ENCODE measurements around the gene FYN. TPM values are rescaled to one million over a fixed set of nuclear protein-coding genes. Genes with fewer than 3 reads are reported as not detected.

Gene FYN
- total RNA-seq, 4 donors from 2014 or later: 143 to 219 (median 165) TPM

DNA sequence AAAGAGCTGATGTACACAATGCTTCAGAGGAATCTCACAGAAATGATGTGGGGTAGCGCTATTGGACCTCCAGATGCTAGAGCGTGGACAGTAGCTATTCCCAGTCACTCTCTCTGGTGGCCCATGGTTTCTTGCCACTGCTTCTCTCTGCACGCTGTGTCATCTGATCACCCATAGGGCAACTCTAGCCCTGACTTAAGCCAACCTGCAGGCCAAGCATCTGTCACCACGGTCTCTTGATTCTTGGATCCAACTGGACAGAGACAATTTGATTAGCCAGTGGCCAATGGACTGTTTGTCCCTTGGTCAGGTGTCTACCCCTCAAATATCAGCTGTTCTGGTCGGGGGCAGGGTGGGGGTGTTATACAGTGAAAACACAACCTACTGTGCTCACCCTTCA lies 225.2 kb downstream of the FYN start:
- no peaks in the 10 kb centered on the region for H3K9me3 ChIP-seq
- no peak overlapping the region for H3K27ac ChIP-seq
- H3K27me3 ChIP-seq: no peaks in the 10 kb centered on the region
- no peak overlapping the region for H3K4me3 ChIP-seq
- TF ChIP-seq POLR2A (IDR thresholded peaks at IDR 0.05) (no peak), EP300 (IDR thresholded peaks at IDR 0.05) (no peak)
- TF ChIP-seq, protein P1, sequence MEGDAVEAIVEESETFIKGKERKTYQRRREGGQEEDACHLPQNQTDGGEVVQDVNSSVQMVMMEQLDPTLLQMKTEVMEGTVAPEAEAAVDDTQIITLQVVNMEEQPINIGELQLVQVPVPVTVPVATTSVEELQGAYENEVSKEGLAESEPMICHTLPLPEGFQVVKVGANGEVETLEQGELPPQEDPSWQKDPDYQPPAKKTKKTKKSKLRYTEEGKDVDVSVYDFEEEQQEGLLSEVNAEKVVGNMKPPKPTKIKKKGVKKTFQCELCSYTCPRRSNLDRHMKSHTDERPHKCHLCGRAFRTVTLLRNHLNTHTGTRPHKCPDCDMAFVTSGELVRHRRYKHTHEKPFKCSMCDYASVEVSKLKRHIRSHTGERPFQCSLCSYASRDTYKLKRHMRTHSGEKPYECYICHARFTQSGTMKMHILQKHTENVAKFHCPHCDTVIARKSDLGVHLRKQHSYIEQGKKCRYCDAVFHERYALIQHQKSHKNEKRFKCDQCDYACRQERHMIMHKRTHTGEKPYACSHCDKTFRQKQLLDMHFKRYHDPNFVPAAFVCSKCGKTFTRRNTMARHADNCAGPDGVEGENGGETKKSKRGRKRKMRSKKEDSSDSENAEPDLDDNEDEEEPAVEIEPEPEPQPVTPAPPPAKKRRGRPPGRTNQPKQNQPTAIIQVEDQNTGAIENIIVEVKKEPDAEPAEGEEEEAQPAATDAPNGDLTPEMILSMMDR (IDR thresholded peaks at IDR 0.05): no peak
- peaks cover 0 to 9% (median 0%) of the 10 kb centered on the region in 4 donors for H3K4me1 ChIP-seq
- WGBS, 2 donors: 94 to 95% methylated on average over 5 of the region's 5 CpGs
- DNase-seq (ENCODE audit: low spot score in 2 of 2): no peak
- peaks cover 0 to 11% (median 0%) of the 10 kb centered on the region in 3 donors for H3K36me3 ChIP-seq

DNA sequence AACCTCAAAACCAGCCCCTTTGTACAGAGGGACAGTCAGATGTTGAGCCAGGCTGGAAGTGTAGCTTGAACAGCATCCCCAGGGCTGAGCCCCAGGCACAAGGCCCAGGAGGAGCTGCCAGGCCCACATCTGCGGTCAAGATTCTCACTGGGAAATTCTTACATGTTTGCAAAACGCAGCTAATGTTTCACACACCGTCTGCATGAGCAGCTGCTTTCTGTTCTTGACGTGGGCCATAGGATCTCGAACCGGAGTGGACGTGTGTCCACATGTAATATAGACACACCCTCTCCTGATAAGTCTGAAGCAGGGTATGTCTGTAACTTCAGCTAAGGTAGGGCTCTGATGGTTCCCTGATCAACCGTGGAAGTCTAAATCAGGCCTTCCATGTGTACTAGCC lies 226.3 kb downstream of the FYN start:
- 58 to 72% methylated on average over 8 of the region's 8 CpGs for WGBS, 2 donors
- H3K36me3 ChIP-seq: peaks cover 0 to 11% (median 0%) of the 10 kb centered on the region in 3 donors
- H3K27me3 ChIP-seq: no peaks in the 10 kb centered on the region
- peaks cover 0 to 9% (median 0%) of the 10 kb centered on the region in 4 donors for H3K4me1 ChIP-seq
- H3K27ac ChIP-seq: peak overlapping the region in 2 of 4 donors; percentile 22 to 48
- H3K9me3 ChIP-seq: no peaks in the 10 kb centered on the region
- peak; percentile 33 to 48 for DNase-seq (ENCODE audit: low spot score in 2 of 2)
- peak in 1 of 2 donors; percentile 39 for TF ChIP-seq EP300 (IDR thresholded peaks at IDR 0.05)
- TF ChIP-seq, protein P1 (IDR thresholded peaks at IDR 0.05): no peak
- TF ChIP-seq POLR2A (IDR thresholded peaks at IDR 0.05): no peak
- no peak overlapping the region for H3K4me3 ChIP-seq

DNA sequence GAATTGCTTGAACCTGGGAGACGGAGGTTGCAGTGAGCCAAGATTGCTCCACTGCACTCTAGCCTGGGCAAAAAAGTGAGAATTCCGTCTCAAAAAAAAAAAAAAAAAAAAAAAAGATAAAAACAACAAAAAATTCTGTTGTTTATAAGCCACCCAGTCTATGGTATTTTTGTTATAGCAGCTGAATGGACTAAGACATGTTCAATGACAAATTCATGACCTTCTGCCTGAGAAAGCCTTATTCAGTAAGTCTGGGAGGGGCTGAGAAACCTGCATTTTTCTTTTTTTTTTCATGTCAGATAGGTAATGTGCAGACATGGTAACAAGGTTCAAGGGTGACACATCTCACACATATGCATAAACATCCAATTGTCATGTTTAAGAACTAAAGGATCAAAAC lies 227.2 kb downstream of the FYN start:
- H3K4me3 ChIP-seq: no peak overlapping the region
- TF ChIP-seq EP300 (IDR thresholded peaks at IDR 0.05): no peak
- TF ChIP-seq POLR2A (IDR thresholded peaks at IDR 0.05): no peak
- TF ChIP-seq, protein P1 (IDR thresholded peaks at IDR 0.05): no peak
- DNase-seq (ENCODE audit: low spot score in 2 of 2): no peak
- no peaks in the 10 kb centered on the region for H3K9me3 ChIP-seq
- no peak overlapping the region for H3K27ac ChIP-seq
- H3K36me3 ChIP-seq: peaks cover 0 to 11% (median 0%) of the 10 kb centered on the region in 3 donors
- H3K27me3 ChIP-seq: no peaks in the 10 kb centered on the region
- peaks cover 0 to 9% (median 0%) of the 10 kb centered on the region in 4 donors for H3K4me1 ChIP-seq
- WGBS, 2 donors: 50 to 96% methylated on average over 2 of the region's 2 CpGs

DNA sequence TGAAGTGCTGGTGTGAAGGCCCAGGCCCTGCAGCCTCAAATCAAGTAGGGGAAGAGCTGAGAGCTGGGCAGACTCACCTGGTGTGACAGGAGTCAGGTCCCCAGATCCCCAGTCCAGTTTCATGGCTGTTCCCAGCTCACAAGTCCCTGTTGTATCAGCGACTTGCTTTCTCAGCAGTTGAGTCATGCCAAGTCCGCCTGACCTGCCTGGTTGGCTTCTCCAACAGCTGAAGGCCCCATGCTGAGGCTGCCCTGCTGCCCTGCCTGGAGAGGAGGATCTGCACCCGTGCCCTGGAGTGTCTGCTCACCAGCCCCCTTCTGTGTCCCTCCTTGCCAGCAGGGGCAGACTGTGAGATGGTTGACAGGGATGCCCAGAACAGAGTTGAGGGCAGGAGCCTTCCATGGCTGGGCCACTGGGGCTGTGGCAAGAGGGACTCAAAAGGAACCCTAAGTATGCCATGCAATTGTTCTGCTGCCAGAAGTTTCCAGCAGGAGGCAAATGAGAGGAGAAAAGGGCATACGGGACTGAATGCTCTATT lies 228.3 kb downstream of the FYN start:
- Histone ChIP-seq H3K36me3 (peaks cover 0 to 11% (median 0%) of the 10 kb centered on the region in 3 donors), H3K27me3 (no peaks in the 10 kb centered on the region), H3K9me3 (no peaks in the 10 kb centered on the region), H3K27ac (no peak overlapping the region), H3K4me3 (no peak overlapping the region), H3K4me1 (peaks cover 0 to 9% (median 0%) of the 10 kb centered on the region in 4 donors)
- no peak for TF ChIP-seq POLR2A (IDR thresholded peaks at IDR 0.05)
- TF ChIP-seq, protein P1 (IDR thresholded peaks at IDR 0.05): no peak
- no peak for TF ChIP-seq EP300 (IDR thresholded peaks at IDR 0.05)
- WGBS, 2 donors: 52 to 95% methylated on average over 4 of the region's 4 CpGs
- no peak for DNase-seq (ENCODE audit: low spot score in 2 of 2)

DNA sequence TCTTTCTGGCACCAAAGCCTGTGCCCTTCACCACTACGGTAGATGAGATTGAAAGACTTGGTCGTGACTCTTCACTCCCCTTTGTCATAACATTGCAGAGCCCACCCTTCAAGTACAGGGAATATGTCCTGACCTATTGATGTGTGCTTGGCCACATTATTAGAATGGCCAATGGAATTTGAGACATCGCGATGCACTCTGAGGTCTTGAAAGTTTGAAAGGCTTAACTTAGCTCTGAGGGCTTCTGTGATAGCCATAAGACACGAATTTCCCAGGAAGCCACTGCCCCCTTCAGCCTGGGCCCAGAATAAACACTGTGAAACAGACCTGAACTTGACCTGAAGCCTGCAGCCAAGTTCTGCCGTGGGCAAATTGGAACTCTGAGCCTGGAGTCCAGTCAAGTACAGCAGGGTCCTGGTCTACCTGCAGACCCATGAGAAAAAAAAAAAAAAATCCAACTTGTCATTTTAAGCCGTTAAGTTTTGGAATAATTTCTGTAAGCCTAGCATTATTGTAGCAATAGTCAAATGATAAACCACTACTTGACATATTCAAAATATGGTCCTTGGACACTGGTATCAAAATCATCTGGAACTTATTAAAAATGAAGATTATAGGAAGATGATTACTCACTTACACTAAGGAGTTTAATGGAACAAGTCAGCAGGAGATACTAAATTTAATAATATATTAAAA lies 230.6 kb downstream of the FYN start:
- 21 to 35% methylated on average over 7 of the region's 7 CpGs for whole genome bisulfite sequencing, 2 donors
- H3K4me3 ChIP-seq: no peak overlapping the region

More for the DNA sequence above, 230.6 kb downstream of the FYN start:
- H3K4me1 ChIP-seq: peaks cover 0 to 9% (median 0%) of the 10 kb centered on the region in 4 donors
- H3K9me3 ChIP-seq: no peaks in the 10 kb centered on the region
- no peaks in the 10 kb centered on the region for H3K27me3 ChIP-seq
- TF ChIP-seq, protein P1 (IDR thresholded peaks at IDR 0.05): peak; percentile 29 to 65 (median 55)
- TF ChIP-seq POLR2A (IDR thresholded peaks at IDR 0.05) (no peak), EP300 (IDR thresholded peaks at IDR 0.05) (peak in 1 of 2 donors; percentile 19)
- H3K36me3 ChIP-seq: peaks cover 0 to 11% (median 0%) of the 10 kb centered on the region in 3 donors
- no peak overlapping the region for H3K27ac ChIP-seq
- peak in 1 of 2 donors; percentile 55 for DNase-seq (ENCODE audit: low spot score in 2 of 2)

All from tibial nerve (tissue), 4 donors.